ENCODE measurements around the gene PPM1B. TPM values are rescaled to one million over a fixed set of nuclear protein-coding genes. Genes with fewer than 3 reads are reported as not detected.

Gene PPM1B
- total RNA-seq, 4 donors from 2014 or later = 28.3 to 63.9 (median 37.9) TPM

DNA sequence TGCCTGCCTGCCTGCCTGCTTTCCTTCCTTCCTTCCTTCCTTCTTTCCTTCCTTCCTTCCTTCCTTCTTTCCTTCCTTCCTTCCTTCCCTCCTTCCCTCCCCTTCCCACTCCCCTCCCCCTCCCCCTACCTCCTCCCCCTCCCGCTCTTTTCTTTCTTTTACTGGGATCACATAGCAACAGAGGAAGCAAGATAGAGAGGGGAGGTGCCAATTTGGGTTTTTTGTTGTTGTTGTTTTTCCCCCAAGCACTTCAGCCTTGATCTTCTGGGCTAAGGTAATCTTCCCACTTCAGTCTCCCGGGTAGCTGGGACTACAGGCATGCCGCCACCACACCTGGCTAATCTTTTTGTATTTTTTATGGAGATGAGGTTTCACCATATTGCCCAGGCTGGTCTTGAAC is 20.0 kb downstream of the PPM1B start:
- 78% methylated on average over 3 of the region's 3 CpGs for WGBS
- Histone ChIP-seq H3K36me3 (no peaks in the 10 kb centered on the region), H3K27ac (no peak overlapping the region), H3K4me1 (peaks cover 27% of the 10 kb centered on the region), H3K27me3 (no peaks in the 10 kb centered on the region), H3K9me3 (no peaks in the 10 kb centered on the region), H3K4me3 (no peak overlapping the region)
- TF ChIP-seq EP300 (IDR thresholded peaks at IDR 0.05) (no peak), POLR2AphosphoS5 (IDR thresholded peaks at IDR 0.05) (no peak), POLR2A (IDR thresholded peaks at IDR 0.05) (no peak)
- TF ChIP-seq, protein P1, sequence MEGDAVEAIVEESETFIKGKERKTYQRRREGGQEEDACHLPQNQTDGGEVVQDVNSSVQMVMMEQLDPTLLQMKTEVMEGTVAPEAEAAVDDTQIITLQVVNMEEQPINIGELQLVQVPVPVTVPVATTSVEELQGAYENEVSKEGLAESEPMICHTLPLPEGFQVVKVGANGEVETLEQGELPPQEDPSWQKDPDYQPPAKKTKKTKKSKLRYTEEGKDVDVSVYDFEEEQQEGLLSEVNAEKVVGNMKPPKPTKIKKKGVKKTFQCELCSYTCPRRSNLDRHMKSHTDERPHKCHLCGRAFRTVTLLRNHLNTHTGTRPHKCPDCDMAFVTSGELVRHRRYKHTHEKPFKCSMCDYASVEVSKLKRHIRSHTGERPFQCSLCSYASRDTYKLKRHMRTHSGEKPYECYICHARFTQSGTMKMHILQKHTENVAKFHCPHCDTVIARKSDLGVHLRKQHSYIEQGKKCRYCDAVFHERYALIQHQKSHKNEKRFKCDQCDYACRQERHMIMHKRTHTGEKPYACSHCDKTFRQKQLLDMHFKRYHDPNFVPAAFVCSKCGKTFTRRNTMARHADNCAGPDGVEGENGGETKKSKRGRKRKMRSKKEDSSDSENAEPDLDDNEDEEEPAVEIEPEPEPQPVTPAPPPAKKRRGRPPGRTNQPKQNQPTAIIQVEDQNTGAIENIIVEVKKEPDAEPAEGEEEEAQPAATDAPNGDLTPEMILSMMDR (IDR thresholded peaks at IDR 0.05) = no peak
- DNase-seq (ENCODE audit: low spot score in 2 of 2) = no peak

GRCh38 chr2:44189104-44189503 is 20.4 kb downstream of the PPM1B start:
- Histone ChIP-seq H3K4me1 (peaks cover 26% of the 10 kb centered on the region), H3K27ac (no peak overlapping the region), H3K4me3 (no peak overlapping the region), H3K36me3 (no peaks in the 10 kb centered on the region), H3K27me3 (no peaks in the 10 kb centered on the region), H3K9me3 (no peaks in the 10 kb centered on the region)
- no peak for TF ChIP-seq EP300 (IDR thresholded peaks at IDR 0.05)
- TF ChIP-seq, protein P1 (IDR thresholded peaks at IDR 0.05) = no peak
- no peak for TF ChIP-seq POLR2A (IDR thresholded peaks at IDR 0.05)
- TF ChIP-seq POLR2AphosphoS5 (IDR thresholded peaks at IDR 0.05) = no peak
- WGBS = 90% methylated on average over 4 of the region's 4 CpGs
- no peak for DNase-seq (ENCODE audit: low spot score in 2 of 2)

GRCh38 chr2:44190526-44190925 is 21.9 kb downstream of the PPM1B start:
- Histone ChIP-seq H3K36me3 (no peaks in the 10 kb centered on the region), H3K27me3 (no peaks in the 10 kb centered on the region), H3K4me1 (peaks cover 12% of the 10 kb centered on the region), H3K4me3 (no peak overlapping the region), H3K27ac (no peak overlapping the region), H3K9me3 (no peaks in the 10 kb centered on the region)
- 87% methylated on average over 3 of the region's 3 CpGs for WGBS
- TF ChIP-seq, protein P1 (IDR thresholded peaks at IDR 0.05) = no peak
- no peak for TF ChIP-seq EP300 (IDR thresholded peaks at IDR 0.05)
- no peak for TF ChIP-seq POLR2AphosphoS5 (IDR thresholded peaks at IDR 0.05)
- DNase-seq (ENCODE audit: low spot score in 2 of 2) = no peak

DNA sequence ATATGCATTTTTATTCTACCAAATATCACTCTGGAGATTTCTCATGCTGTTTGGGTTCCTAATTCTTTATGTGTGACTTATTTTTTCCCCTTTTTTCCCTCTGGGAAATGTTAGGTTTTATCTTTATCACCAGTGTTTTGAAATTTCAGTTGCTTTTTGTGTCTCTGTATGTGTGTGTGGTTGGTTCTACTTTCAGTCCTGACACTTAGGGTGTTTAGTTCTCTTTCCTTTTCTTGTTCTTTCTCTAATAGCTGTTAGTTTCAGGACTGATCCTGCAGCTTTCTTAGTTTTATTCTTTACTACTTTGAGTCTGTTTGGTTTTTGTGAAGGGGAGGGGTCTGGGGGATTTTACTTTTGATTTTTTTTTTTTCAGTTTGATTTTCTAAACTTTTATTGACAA is 23.1 kb downstream of the PPM1B start:
- no peak for DNase-seq (ENCODE audit: low spot score in 2 of 2)
- H3K27me3 ChIP-seq = no peaks in the 10 kb centered on the region
- no peaks in the 10 kb centered on the region for H3K9me3 ChIP-seq
- H3K4me1 ChIP-seq = peaks cover 5% of the 10 kb centered on the region
- H3K27ac ChIP-seq = no peak overlapping the region
- no peak overlapping the region for H3K4me3 ChIP-seq
- H3K36me3 ChIP-seq = no peaks in the 10 kb centered on the region
- TF ChIP-seq, protein P1 (IDR thresholded peaks at IDR 0.05) = no peak
- TF ChIP-seq EP300 (IDR thresholded peaks at IDR 0.05) = no peak
- TF ChIP-seq POLR2A (IDR thresholded peaks at IDR 0.05) = no peak
- TF ChIP-seq POLR2AphosphoS5 (IDR thresholded peaks at IDR 0.05) = no peak

- Histone ChIP-seq H3K4me3 (no peak overlapping the region), H3K36me3 (no peaks in the 10 kb centered on the region), H3K27me3 (no peaks in the 10 kb centered on the region), H3K27ac (no peak overlapping the region), H3K9me3 (no peaks in the 10 kb centered on the region), H3K4me1 (peaks cover 5% of the 10 kb centered on the region)
- no peak for TF ChIP-seq POLR2AphosphoS5 (IDR thresholded peaks at IDR 0.05)
- TF ChIP-seq POLR2A (IDR thresholded peaks at IDR 0.05) = no peak
- no peak for TF ChIP-seq EP300 (IDR thresholded peaks at IDR 0.05)
- TF ChIP-seq, protein P1 (IDR thresholded peaks at IDR 0.05) = no peak
- DNase-seq (ENCODE audit: low spot score in 2 of 2) = no peak
- WGBS = 62% methylated on average over 1 of the region's 1 CpG
Measured at GRCh38 chr2:44192646-44193045, 24.0 kb downstream of the PPM1B start.
